Measurements from ENCODE around the gene CTSA. TPM values are rescaled to one million over a fixed set of nuclear protein-coding genes. Genes with fewer than 3 reads are reported as not detected.

Gene CTSA
- total and polyA plus RNA-seq, 9 of the 15 experiments (the other 6 are each of a cell fraction or from before 2014, with no cell fraction given), result 8.8 to 61.7 (median 28.3) TPM

- TF ChIP-seq ZNF407 (IDR thresholded peaks at IDR 0.05; ENCODE audit: low read depth), result no peak
- no peak for TF ChIP-seq ZFX (CRISPR knock-in tag; IDR thresholded peaks at IDR 0.05)
- no peak for TF ChIP-seq FOXM1 (IDR thresholded peaks at IDR 0.05; ENCODE audit: low read depth)
- TF ChIP-seq FOXM1 (CRISPR knock-in tag; IDR thresholded peaks at IDR 0.05; ENCODE audit: low read depth), result no peak
- TF ChIP-seq RB1 (IDR thresholded peaks at IDR 0.05; ENCODE audit: low read depth), result peak; percentile 13; the same call in 1 of the 2 replicates
- TF ChIP-seq THRA (IDR thresholded peaks at IDR 0.05), result no peak
- no peak for TF ChIP-seq ZNF449 (CRISPR knock-in tag; IDR thresholded peaks at IDR 0.05)
- no peak for TF ChIP-seq ZC3H4 (CRISPR knock-in tag; IDR thresholded peaks at IDR 0.05; ENCODE audit: borderline replicate concordance)
- TF ChIP-seq ZNF644 (tag; IDR thresholded peaks at IDR 0.05; ENCODE audit: low read depth), result no peak
- TF ChIP-seq ZNF134 (CRISPR knock-in tag; conservative IDR thresholded peaks at IDR 0.05), result no peak
- TF ChIP-seq TAF15 (IDR thresholded peaks at IDR 0.05; ENCODE audit: low read depth, low read length), result no peak
- TF ChIP-seq ZBTB34 (CRISPR knock-in tag; IDR thresholded peaks at IDR 0.05), result no peak
- TF ChIP-seq RUNX1 (IDR thresholded peaks at IDR 0.05; ENCODE audit: low read depth), result no peak
- no peak for TF ChIP-seq ZNF280A (IDR thresholded peaks at IDR 0.05; ENCODE audit: low read depth, partially characterized antibody)
Measured at GRCh38 chr20:45878076-45878761, 12.9 kb upstream of the CTSA start (continued).

Data from K562 (cell line).